OCI-LY7 (cell line): ENCODE measurements around the gene URGCP.

ENCODE experiments used
- CTCF ChIP-seq: fragments of 200-600 bp; sonication (generic); conservative IDR thresholded peaks from 2 replicates; pipeline ENCODE4 v1.5.1; 2014; ENCODE audit warnings: mild to moderate bottlenecking, antibody characterized with exemption, low read length, moderate library complexity, mixed read lengths
- EZH2phosphoT487 ChIP-seq: fragments of 200-600 bp; sonication (generic); IDR thresholded peaks from 2 replicates; pipeline ENCODE4 v1.6.1; 2018; ENCODE audit warnings: low read depth, borderline replicate concordance, mild to moderate bottlenecking, mixed run types, antibody characterized with exemption, low read length, moderate library complexity, mixed read lengths

- TF ChIP-seq CTCF (no peak), EZH2phosphoT487 (no peak)
Measured at GRCh38 chr7:43891069-43891955, 15.1 kb downstream of the URGCP start.
